ENCODE results near the gene MBNL3. TPM values are rescaled to one million over a fixed set of nuclear protein-coding genes. Genes with fewer than 3 reads are reported as not detected.

The MBNL3 gene
- polyA plus RNA-seq, 1 of the 3 experiments (the other 2 are of a cell fraction) = 0.21 TPM

GRCh38 chrX:132520213-132520612 is 31.4 kb upstream of the MBNL3 start (continued):
- TF ChIP-seq EP300 (IDR thresholded peaks at IDR 0.05; ENCODE audit: borderline replicate concordance in 1 of 2, low read depth in 1 of 2, low read length in 1 of 2) = no peak

GRCh38 chrX:132518401-132518800 is 29.6 kb upstream of the MBNL3 start:
- Histone ChIP-seq H3K27ac (ENCODE audit: low read depth in 2 of 2, low read length in 1 of 2) (no peak overlapping the region), H3K9ac (no peak overlapping the region), H3K27me3 (ENCODE audit: insufficient read depth) (no peaks in the 10 kb centered on the region; the same call in none of the 2 replicates), H3K9me3 (no peaks in the 10 kb centered on the region), H3K79me2 (ENCODE audit: insufficient read depth) (no peaks in the 10 kb centered on the region), H3F3A (replicated peaks; ENCODE audit: insufficient read depth) (no peaks in the 10 kb centered on the region), H3K4me1 (ENCODE audit: control insufficient read depth in 1 of 2, insufficient read depth in 2 of 2, low read depth in 1 of 2, low read length in 1 of 2) (no peaks in the 10 kb centered on the region), H4K20me1 (ENCODE audit: insufficient read depth) (no peaks in the 10 kb centered on the region), H3K36me3 (replicated peaks in 1 of 2; ENCODE audit: control insufficient read depth in 1 of 2, insufficient read depth in 2 of 2, low read length in 1 of 2) (no peaks in the 10 kb centered on the region), H3K9me2 (no peaks in the 10 kb centered on the region), H3K4me3 (ENCODE audit: low read depth in 2 of 2, low read length in 1 of 2) (no peak overlapping the region), H2AFZ (ENCODE audit: low read depth) (no peak overlapping the region), H3K4me2 (no peak overlapping the region)
- TF ChIP-seq TCF12 (IDR thresholded peaks at IDR 0.05) = no peak
- no peak for TF ChIP-seq RCOR1 (IDR thresholded peaks at IDR 0.05; ENCODE audit: low read length)
- no peak for TF ChIP-seq GATA2 (CRISPR knock-in tag; IDR thresholded peaks at IDR 0.05)
- TF ChIP-seq ELF1 (IDR thresholded peaks at IDR 0.05) = no peak
- TF ChIP-seq, protein P1, sequence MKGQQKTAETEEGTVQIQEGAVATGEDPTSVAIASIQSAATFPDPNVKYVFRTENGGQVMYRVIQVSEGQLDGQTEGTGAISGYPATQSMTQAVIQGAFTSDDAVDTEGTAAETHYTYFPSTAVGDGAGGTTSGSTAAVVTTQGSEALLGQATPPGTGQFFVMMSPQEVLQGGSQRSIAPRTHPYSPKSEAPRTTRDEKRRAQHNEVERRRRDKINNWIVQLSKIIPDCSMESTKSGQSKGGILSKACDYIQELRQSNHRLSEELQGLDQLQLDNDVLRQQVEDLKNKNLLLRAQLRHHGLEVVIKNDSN (IDR thresholded peaks at IDR 0.05; ENCODE audit: borderline replicate concordance, low read depth) = no peak
- TF ChIP-seq TAF1 (IDR thresholded peaks at IDR 0.05; ENCODE audit: borderline replicate concordance, low read depth, low read length) = no peak
- no peak for TF ChIP-seq FOXJ3 (CRISPR knock-in tag; IDR thresholded peaks at IDR 0.05)
- no peak for TF ChIP-seq SIN3A (IDR thresholded peaks at IDR 0.05; ENCODE audit: borderline replicate concordance, low read depth, low read length)
- no peak for TF ChIP-seq EP300 (IDR thresholded peaks at IDR 0.05; ENCODE audit: borderline replicate concordance in 1 of 2, low read depth in 1 of 2, low read length in 1 of 2)
- TF ChIP-seq FOSL2 (IDR thresholded peaks at IDR 0.05; ENCODE audit: borderline replicate concordance, low read depth) = no peak
- TF ChIP-seq USF2 (IDR thresholded peaks at IDR 0.05; ENCODE audit: borderline replicate concordance, low read depth, low read length) = no peak
- CTCF ChIA-PET = no interaction called here
- POLR2A ChIA-PET = no interaction called here
- 0% methylated on average over 1 of the region's 1 CpG for WGBS (ENCODE audit: low lambda C conversion rate)
- no peak for DNase-seq

DNA sequence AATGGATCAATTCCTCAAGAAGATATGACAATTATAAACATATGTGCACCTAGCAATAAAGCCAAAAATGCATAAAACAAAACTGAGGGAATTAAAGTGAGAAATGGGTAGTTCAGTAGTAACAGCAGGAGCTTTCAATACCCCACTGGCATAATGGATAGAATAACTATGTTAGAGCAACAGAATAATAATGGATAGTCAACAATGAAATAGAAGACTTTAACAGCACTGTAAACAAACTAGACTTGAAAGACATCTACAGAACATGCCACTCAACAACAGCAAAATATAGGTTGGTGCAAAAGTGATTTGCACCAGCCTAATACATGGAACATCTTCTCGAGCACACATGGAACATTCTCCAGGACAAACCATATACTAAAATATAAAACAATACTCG is 20.0 kb upstream of the MBNL3 start:
- no peak overlapping the region for H3K4me2 ChIP-seq
- POLR2A ChIA-PET = no interaction called here
- no peaks in the 10 kb centered on the region for H3K9me3 ChIP-seq
- H3K9me2 ChIP-seq = no peaks in the 10 kb centered on the region
- H3K27ac ChIP-seq (ENCODE audit: low read depth in 2 of 2, low read length in 1 of 2) = no peak overlapping the region
- CTCF ChIA-PET = no interaction called here
- TF ChIP-seq RAD21 (IDR thresholded peaks at IDR 0.05; ENCODE audit: low read length) (no peak), RXRA (IDR thresholded peaks at IDR 0.05; ENCODE audit: borderline replicate concordance, low read depth) (no peak), NRF1 (IDR thresholded peaks at IDR 0.05; ENCODE audit: low read depth, low read length) (no peak), CHD2 (IDR thresholded peaks at IDR 0.05; ENCODE audit: low read length, partially characterized antibody) (no peak), RFX5 (IDR thresholded peaks at IDR 0.05; ENCODE audit: low read length) (no peak), SMC3 (IDR thresholded peaks at IDR 0.05; ENCODE audit: low read depth, low read length) (no peak)
- no peaks in the 10 kb centered on the region for H3K79me2 ChIP-seq (ENCODE audit: insufficient read depth)
- WGBS (ENCODE audit: low lambda C conversion rate) = 17% methylated on average over 2 of the region's 2 CpGs
- H3K4me1 ChIP-seq (ENCODE audit: control insufficient read depth in 1 of 2, insufficient read depth in 2 of 2, low read depth in 1 of 2, low read length in 1 of 2) = no peaks in the 10 kb centered on the region
- no peaks in the 10 kb centered on the region for H3K36me3 ChIP-seq (replicated peaks in 1 of 2; ENCODE audit: control insufficient read depth in 1 of 2, insufficient read depth in 2 of 2, low read length in 1 of 2)
- no peak overlapping the region for H3K9ac ChIP-seq
- DNase-seq = no peak
- H3K27me3 ChIP-seq (ENCODE audit: insufficient read depth) = no peaks in the 10 kb centered on the region; the same call in 1 of the 2 replicates
- no peaks in the 10 kb centered on the region for H4K20me1 ChIP-seq (ENCODE audit: insufficient read depth)
- H3K4me3 ChIP-seq (ENCODE audit: low read depth in 2 of 2, low read length in 1 of 2) = no peak overlapping the region
- H2AFZ ChIP-seq (ENCODE audit: low read depth) = no peak overlapping the region
- no peaks in the 10 kb centered on the region for H3F3A ChIP-seq (replicated peaks; ENCODE audit: insufficient read depth)
